Activated CD4-positive, alpha-beta T cell treated with anti-CD3 and anti-CD28 coated beads for 4 hours (primary cell): ENCODE measurements around the gene RPL29.

Experiments used
- DNase-seq, 2 donors: peaks; one replicate each; pipeline ENCODE4 v3.0.0-alpha.2; 2020

RPL29 gene

DNA sequence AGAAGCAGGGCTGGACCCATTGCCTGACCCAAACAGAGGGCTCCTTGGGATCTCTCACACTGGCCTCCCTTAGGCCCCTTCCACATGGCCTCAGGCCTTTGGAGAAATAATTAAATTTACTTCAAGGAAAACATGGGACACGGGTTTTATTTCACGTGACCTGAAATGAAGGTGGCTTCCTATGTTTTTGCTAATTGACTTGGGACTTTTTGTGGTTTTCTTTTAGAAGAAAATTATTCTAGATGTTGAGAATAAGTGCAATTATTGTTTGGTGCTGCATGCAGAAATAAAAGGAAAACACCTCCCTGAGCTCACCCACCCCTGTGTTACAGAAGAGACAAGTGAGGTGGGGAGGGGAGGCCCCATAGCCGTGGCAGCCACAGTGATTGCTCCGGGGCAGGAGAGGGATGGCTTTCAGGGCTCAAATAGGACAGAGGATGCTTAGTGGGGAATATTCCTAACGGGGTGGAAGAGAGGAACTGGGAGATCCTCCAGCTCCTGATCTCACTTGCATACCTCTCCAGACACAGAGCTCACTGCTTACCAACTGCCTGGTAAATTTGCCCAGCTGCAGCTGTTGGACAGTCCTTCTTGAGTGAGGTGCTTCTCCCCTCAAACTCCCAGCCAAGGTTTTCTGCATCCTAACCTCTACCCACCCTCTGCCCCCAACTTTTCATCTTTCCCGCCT is 29.2 kb upstream of the RPL29 start:
- no peak for DNase-seq

DNA sequence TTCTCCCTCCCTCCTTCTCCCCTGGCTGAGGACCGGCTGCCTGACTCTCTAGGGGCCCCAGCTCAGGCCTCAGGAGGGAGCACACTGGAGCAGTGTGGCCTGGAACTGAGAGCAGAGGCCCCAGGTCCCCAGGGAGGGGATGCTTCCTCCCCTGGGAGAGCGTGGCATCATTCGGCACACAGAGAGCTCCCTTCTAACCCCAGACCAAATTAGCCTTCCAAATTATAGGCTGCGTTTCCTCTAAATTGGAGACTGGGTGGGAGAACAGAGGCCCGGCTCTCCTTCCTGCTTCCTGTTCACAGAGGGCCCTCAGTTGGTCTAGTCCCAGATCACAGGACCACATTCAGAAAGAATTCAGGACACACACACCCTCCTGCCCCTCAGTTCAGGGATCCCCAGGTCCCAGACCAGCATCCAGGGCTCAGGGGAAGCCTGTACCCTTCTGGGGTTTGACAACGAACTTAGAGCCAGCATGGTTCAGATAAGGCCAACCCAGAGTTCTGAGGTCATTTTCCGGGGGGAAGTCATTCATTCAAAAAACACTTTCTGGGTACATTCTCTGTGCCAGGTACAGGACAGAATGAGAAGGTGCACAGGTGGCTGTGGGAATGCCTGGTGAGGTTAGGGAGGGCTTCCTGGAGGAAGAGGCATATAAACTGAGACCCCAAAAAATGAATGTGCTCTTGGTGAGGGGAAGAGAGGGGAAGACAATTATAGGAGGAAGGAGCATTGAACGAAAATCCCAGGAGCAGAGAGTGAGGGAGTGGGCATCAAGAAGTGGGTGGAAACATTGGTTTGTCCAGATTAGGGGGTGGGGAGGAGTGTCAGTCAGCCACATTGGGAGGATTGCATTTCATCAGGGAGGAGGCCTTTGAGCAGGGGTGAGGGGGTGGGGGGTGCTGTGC is 28.4 kb upstream of the RPL29 start:
- no peak for DNase-seq

- no peak for DNase-seq
Measured at GRCh38 chr3:52023101-52023770, 27.5 kb upstream of the RPL29 start.

- DNase-seq, result no peak
Measured at GRCh38 chr3:52022323-52023100, 26.8 kb upstream of the RPL29 start.

DNA sequence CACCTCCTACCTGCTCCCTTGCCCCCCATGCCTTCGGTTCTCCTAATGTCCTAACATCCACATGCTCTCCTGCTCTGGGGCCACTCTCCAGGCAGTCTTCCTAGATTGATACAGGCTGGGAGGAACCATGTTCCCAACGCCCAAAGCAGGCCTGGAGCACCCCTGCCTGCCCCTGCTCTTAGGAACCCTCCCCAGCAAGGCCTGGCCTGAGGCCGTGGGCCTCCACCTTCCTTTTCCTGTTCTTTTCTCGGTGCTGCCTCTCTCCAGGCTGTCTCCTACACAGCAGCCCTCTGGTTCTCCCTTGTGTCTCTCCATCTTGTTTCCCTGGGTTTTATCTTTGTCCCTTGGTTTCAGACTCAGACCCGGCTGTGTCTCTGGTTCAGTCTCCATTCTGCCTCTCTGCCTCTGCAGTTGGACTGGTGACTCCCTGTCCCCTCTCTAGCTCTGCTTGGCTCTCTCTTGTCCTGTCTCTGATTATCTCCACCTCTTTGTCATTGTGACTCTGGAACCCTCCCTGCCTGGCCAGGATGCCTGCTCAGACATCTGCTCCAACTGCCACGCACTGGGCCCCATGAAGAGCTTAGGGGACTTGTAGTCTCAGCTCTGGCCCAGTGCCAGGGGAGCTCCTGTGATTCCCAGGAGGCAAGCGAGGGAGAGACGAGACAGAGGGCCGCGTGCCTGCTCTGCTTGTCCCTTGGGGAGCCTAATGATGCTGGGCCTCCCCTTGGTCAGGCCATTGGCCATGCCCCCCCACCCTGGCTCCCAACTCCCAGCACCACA is 26.0 kb upstream of the RPL29 start:
- no peak for DNase-seq

- no peak for DNase-seq
Measured at GRCh38 chr3:52020796-52021195, 25.1 kb upstream of the RPL29 start.

GRCh38 chr3:52019352-52020080 is 23.8 kb upstream of the RPL29 start:
- no peak for DNase-seq

GRCh38 chr3:52018319-52019000 is 22.8 kb upstream of the RPL29 start:
- DNase-seq, result no peak

DNA sequence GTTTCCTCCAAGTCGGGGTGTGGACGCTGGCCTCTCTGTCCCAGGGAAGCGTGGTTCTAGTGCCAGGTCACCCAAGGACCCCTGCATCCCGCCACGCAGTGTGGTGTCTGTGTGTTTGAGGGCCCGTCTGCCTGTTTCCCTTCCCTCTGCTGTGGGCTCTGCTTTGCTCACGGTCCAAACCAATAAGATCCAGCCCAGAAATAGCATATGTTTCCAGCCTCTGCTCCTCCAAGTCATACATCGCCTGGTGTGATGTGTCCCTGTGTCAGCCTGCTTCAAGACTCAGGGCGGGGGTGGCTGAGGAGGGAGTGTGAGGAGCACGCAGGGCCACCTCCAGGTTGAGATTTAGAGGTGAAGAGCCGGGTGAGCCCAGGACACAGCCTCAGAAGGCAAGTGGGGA is 21.9 kb upstream of the RPL29 start:
- DNase-seq, result no peak

- no peak for DNase-seq
Measured at GRCh38 chr3:52015438-52016228, 19.9 kb upstream of the RPL29 start.

DNA sequence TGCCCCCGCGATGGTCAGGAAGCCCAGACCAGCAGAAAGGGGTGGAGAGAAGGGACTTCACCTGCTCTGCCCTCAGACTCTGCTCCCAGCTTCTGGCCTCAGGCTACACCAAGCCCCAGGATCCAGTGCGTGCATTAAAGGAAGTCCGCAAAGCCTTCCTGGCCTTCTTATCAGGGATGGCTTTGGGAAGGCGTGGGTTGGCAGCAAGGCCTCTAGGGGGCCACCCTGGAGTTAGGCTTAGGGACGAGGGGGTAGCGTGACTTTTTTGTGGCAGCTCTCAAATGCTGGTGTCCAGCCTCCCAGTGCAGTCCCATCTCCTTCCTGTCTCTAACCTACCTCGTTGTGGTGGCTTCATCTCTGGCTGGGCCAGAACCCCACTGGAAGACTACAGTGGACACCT is 18.9 kb upstream of the RPL29 start:
- DNase-seq, result no peak

GRCh38 chr3:52013802-52014598 is 18.3 kb upstream of the RPL29 start:
- no peak for DNase-seq

- no peak for DNase-seq
Measured at GRCh38 chr3:52012699-52013098, 17.0 kb upstream of the RPL29 start.

DNA sequence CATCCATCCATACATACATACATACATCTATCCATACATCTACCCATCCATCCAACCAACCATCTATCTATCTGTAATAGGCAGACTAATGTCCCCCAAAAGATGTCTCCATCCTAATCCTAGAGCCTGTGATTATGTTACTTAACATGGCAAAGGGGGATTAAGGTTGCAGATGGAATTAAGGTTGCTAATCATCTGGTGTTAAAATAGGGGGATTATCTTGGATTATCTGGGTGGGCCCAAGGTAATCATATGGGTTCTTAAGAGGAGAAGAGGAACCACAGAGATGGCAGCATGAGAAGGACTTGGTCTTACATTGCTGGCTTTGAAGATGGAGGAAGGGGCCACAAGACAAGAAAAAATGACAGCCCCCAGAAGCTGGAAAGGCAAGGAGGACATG is 14.7 kb upstream of the RPL29 start:
- no peak for DNase-seq

DNA sequence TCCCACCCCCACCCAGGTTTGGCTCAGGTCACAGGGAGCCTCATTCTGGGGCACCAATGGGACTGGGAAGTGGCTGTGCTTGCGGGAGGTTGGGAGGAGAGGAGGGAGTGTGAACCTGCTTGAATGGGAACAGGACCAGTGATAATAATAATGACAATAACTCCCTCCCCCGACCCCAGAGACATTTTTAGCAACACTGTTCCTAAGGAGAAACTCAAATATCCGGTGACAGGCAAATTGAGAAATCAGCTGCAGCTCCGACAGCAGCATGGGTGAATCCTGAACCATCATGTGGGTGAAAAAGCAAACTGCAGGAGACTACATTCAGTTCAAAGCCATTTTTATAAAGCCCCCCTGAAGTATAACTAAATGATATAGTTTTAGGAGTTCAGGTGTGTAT is 11.6 kb upstream of the RPL29 start:
- DNase-seq, result no peak

- DNase-seq, result no peak
Measured at GRCh38 chr3:52006820-52007133, 11.1 kb upstream of the RPL29 start.

DNA sequence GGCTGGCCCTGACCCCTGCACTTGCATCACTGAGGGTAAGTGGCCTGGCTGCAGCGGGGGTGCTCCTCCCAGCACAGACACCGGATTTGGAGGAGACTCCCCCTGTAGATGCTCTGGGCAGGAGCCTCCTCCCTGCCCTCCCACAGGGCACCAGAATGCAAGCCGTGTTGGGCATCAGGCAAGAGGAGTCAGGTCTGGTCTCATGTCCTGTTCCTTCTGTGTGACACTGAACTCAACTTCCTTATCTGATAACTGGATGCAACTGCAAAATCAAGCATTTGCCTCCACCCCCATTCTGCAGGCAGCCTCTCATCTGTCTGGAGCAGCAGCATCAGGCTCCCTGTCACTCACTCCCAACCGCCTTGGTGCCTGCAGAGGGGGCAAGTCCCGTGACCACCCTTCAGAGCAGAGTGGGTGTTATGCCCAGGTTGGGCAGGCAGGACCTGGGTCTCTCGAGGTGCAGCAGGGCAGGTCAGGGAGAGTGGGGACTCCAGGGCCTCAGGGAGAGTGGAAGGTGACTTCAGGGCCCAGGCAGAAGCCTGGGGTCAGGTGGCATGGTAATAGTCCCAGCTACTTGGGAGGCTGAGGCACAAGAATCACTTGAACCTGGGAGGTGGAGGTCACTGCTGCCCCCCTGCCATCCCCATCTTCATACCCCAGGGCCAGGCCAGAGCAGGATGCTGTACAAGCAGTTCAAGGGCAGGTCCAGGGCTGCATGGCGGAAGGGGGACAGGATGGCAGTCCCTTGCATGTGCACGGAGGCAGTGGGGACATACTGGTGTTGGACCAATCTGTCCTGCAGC is 10.5 kb upstream of the RPL29 start:
- DNase-seq, result no peak

- no peak for DNase-seq
Measured at GRCh38 chr3:52005571-52005986, 9.9 kb upstream of the RPL29 start.
